Measurements from ENCODE around the gene KIAA1958. TPM values are rescaled to one million over a fixed set of nuclear protein-coding genes. Genes with fewer than 3 reads are reported as not detected.

KIAA1958 gene
- total RNA-seq, 1 donor: 2.5 TPM

GRCh38 chr9:112640311-112640710 lies 153.7 kb downstream of the KIAA1958 start:
- no peaks in the 10 kb centered on the region for H4K20me1 ChIP-seq (ENCODE audit: insufficient read depth, low read length)
- no peak overlapping the region for H2AFZ ChIP-seq (ENCODE audit: low read length)
- peaks cover 3% of the 10 kb centered on the region for H3K36me3 ChIP-seq (ENCODE audit: insufficient read depth, low read length)
- DNase-seq (ENCODE audit: insufficient read length, low spot score, missing footprints): peak; percentile 74
- peaks cover 5% of the 10 kb centered on the region for H3K9me3 ChIP-seq (ENCODE audit: low read depth, low read length)
- H3K27ac ChIP-seq (ENCODE audit: low read depth, low read length): no peak overlapping the region
- H3K4me1 ChIP-seq (ENCODE audit: insufficient read depth, low read length): no peaks in the 10 kb centered on the region
- H3K27me3 ChIP-seq (ENCODE audit: insufficient read depth, low read length): no peaks in the 10 kb centered on the region
- no peaks in the 10 kb centered on the region for H3K79me2 ChIP-seq (ENCODE audit: insufficient read depth, low read length)
- TF ChIP-seq CTCF (IDR thresholded peaks at IDR 0.05; ENCODE audit: extremely low read depth, low read depth, low read length): no peak
- no peak overlapping the region for H3K4me2 ChIP-seq (ENCODE audit: insufficient read depth, low read length)
- no peak overlapping the region for H3K4me3 ChIP-seq (ENCODE audit: insufficient read depth, low read length)

- H3K36me3 ChIP-seq (ENCODE audit: insufficient read depth, low read length): peaks cover 3% of the 10 kb centered on the region
- no peaks in the 10 kb centered on the region for H3K79me2 ChIP-seq (ENCODE audit: insufficient read depth, low read length)
- H3K4me2 ChIP-seq (ENCODE audit: insufficient read depth, low read length): no peak overlapping the region
- no peaks in the 10 kb centered on the region for H4K20me1 ChIP-seq (ENCODE audit: insufficient read depth, low read length)
- DNase-seq (ENCODE audit: insufficient read length, low spot score, missing footprints): no peak
- H3K9me3 ChIP-seq (ENCODE audit: low read depth, low read length): peaks cover 5% of the 10 kb centered on the region
- H3K4me1 ChIP-seq (ENCODE audit: insufficient read depth, low read length): no peaks in the 10 kb centered on the region
- no peak overlapping the region for H2AFZ ChIP-seq (ENCODE audit: low read length)
- no peak overlapping the region for H3K4me3 ChIP-seq (ENCODE audit: insufficient read depth, low read length)
- TF ChIP-seq CTCF (IDR thresholded peaks at IDR 0.05; ENCODE audit: extremely low read depth, low read depth, low read length): no peak
- H3K27me3 ChIP-seq (ENCODE audit: insufficient read depth, low read length): no peaks in the 10 kb centered on the region
- H3K27ac ChIP-seq (ENCODE audit: low read depth, low read length): no peak overlapping the region
Measured at GRCh38 chr9:112642126-112642525, 155.5 kb downstream of the KIAA1958 start.

GRCh38 chr9:112647596-112647995 lies 161.0 kb downstream of the KIAA1958 start:
- Histone ChIP-seq H2AFZ (ENCODE audit: low read length) (no peak overlapping the region), H3K4me3 (ENCODE audit: insufficient read depth, low read length) (no peak overlapping the region), H3K27me3 (ENCODE audit: insufficient read depth, low read length) (no peaks in the 10 kb centered on the region), H4K20me1 (ENCODE audit: insufficient read depth, low read length) (no peaks in the 10 kb centered on the region), H3K79me2 (ENCODE audit: insufficient read depth, low read length) (no peaks in the 10 kb centered on the region), H3K36me3 (ENCODE audit: insufficient read depth, low read length) (no peaks in the 10 kb centered on the region), H3K4me1 (ENCODE audit: insufficient read depth, low read length) (no peaks in the 10 kb centered on the region), H3K4me2 (ENCODE audit: insufficient read depth, low read length) (no peak overlapping the region), H3K9me3 (ENCODE audit: low read depth, low read length) (peaks cover 2% of the 10 kb centered on the region), H3K27ac (ENCODE audit: low read depth, low read length) (no peak overlapping the region)
- TF ChIP-seq CTCF (IDR thresholded peaks at IDR 0.05; ENCODE audit: extremely low read depth, low read depth, low read length): no peak
- no peak for DNase-seq (ENCODE audit: insufficient read length, low spot score, missing footprints)

- no peak for TF ChIP-seq CTCF (IDR thresholded peaks at IDR 0.05; ENCODE audit: extremely low read depth, low read depth, low read length)
- Histone ChIP-seq H4K20me1 (ENCODE audit: insufficient read depth, low read length) (no peaks in the 10 kb centered on the region), H3K4me2 (ENCODE audit: insufficient read depth, low read length) (no peak overlapping the region)
Measured at GRCh38 chr9:112648624-112649023, 162.0 kb downstream of the KIAA1958 start.

More at GRCh38 chr9:112648624-112649023, 162.0 kb downstream of the KIAA1958 start:
- H3K4me3 ChIP-seq (ENCODE audit: insufficient read depth, low read length): no peak overlapping the region
- H3K36me3 ChIP-seq (ENCODE audit: insufficient read depth, low read length): no peaks in the 10 kb centered on the region
- H3K79me2 ChIP-seq (ENCODE audit: insufficient read depth, low read length): no peaks in the 10 kb centered on the region
- H2AFZ ChIP-seq (ENCODE audit: low read length): no peak overlapping the region
- H3K27me3 ChIP-seq (ENCODE audit: insufficient read depth, low read length): no peaks in the 10 kb centered on the region
- no peaks in the 10 kb centered on the region for H3K4me1 ChIP-seq (ENCODE audit: insufficient read depth, low read length)
- DNase-seq (ENCODE audit: insufficient read length, low spot score, missing footprints): no peak
- no peak overlapping the region for H3K27ac ChIP-seq (ENCODE audit: low read depth, low read length)
- peaks cover 2% of the 10 kb centered on the region for H3K9me3 ChIP-seq (ENCODE audit: low read depth, low read length)

Measured in osteoblast (primary cell).